ENCODE results near the gene AKAP6.
A peak's percentile ranks its signal among the peaks of the same experiment; 100 is the strongest.
"Not testable (repeated sequence)": the region's sequence is repeated elsewhere in the genome, so short reads cannot be mapped to it uniquely, and the experiment has no call there.

Gene AKAP6

DNA sequence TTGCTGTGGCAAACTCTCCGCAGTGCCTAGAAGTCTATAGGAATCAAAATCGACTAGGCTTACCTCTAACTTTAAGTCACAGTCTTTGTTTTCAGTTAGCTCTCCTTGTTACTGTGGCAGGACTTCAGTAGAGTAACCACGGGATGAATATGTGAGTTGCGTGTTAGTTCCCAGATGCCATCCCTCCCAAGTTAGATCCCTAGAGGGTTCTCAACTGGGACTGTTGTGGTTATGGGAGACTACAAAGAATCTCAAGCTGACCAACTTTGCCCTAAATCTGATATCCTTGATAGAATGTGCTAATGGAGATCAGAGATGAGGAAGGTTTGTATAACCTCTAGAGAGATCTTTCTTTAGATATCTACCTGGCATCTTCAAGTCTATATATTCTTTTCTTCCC is 208.1 kb downstream of the AKAP6 start:
- ATAC-seq (no peak), DNase-seq (no peak)

DNA sequence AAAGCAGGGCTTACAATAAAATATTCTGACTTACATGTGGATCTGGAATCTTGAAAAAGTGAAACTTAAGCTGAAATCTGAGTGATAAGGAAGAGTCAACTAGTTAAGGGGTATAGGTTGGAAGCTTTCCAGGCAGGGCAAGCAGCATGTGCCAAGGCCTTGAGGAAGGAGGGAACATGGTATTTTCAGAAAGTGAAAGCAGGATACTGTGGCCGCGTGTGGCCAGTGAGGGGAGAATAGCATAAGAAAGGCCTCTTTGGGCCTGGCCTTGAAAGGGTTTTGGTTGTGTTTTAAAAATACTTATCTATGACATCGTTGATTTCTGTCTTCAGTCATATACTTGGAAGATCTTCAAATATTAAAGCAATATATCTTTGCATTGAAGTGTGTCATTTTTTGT is 213.4 kb downstream of the AKAP6 start:
- DNase-seq (no peak), ATAC-seq (no peak)

DNA sequence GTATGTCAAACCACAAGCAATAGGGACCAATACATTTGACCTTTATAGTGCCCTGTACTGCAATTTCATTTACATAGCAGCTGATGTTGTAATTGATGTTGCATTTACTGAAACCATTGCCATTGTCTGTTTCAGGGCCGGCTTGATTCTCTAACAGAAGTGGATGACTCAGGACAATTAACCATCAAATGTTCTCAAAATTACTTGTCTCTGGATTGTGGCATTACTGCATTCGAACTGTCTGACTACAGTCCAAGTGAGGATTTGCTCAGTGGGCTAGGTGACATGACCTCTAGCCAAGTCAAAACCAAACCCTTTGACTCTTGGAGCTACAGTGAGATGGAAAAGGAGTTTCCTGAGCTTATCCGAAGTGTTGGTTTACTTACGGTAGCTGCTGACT is 216.0 kb downstream of the AKAP6 start:
- DNase-seq (no peak), ATAC-seq (no peak)

DNA sequence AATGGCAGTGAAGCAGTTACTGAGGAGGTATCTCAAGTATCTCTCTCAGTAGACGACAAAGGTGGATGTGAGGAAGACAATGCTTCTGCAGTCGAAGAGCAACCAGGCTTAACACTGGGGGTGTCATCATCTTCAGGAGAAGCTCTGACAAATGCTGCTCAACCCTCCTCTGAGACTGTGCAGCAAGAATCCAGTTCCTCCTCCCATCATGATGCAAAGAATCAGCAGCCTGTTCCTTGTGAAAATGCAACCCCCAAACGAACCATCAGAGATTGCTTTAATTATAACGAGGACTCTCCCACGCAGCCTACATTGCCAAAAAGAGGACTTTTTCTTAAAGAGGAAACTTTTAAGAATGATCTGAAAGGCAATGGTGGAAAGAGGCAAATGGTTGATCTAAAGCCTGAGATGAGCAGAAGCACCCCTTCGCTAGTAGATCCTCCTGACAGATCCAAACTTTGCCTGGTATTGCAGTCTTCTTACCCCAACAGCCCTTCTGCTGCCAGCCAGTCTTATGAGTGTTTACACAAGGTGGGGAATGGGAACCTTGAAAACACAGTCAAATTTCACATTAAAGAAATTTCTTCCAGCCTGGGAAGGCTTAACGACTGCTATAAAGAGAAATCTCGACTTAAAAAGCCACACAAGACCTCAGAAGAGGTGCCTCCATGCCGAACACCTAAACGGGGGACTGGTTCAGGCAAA is 216.6 kb downstream of the AKAP6 start:
- DNase-seq (no peak), ATAC-seq (no peak)

DNA sequence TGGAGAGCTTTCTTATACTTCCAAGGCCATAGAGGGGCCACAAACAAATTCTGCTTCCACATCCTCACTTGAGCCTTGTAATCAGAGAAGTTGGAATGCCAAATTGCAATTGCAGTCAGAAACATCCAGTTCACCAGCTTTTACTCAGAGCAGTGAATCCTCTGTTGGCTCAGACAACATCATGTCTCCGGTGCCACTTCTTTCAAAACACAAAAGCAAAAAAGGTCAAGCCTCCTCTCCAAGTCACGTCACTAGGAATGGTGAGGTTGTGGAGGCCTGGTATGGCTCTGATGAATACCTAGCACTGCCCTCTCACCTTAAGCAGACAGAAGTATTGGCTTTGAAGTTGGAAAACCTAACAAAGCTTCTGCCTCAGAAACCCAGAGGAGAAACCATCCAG is 217.1 kb downstream of the AKAP6 start:
- DNase-seq, result no peak
- ATAC-seq, result no peak

DNA sequence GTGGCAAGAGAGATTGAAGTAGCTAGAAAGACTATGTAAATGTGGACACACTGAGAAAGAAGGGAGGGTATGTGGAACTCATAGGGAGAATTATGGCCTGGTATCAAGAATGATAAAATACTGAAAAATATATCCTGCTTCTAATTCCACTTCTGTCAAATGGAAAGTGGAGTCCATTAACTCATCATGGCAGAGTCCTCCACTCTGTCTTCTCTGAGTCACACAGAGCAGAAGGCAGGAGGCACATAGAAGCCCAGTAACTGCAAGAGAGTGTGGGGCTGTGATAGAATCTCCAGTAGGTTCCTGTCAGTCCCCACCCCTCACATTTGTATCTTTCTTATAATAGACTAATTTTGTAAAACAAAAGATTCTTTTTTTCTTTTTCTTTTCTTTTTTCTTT is 223.7 kb downstream of the AKAP6 start:
- ATAC-seq, result no peak
- no peak for DNase-seq

DNA sequence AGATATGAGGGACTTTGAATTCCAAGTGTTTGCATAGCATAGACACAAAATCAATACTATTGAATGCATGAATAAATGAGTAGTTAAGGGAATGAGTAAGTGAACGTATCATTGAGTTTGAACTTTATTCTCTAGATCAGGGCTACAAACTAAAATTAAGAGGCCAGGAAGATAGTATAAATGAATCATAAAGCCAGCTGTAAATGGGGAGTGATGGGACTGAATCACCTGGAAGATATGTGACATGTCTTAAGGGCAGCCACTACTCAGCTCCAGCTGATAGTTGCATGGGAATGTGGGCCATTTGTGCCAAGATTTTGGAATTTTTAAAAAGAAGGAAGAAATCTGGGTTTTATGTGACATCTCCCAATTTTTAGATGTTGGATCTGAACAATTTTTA is 229.9 kb downstream of the AKAP6 start:
- no peak for ATAC-seq
- no peak for DNase-seq

DNA sequence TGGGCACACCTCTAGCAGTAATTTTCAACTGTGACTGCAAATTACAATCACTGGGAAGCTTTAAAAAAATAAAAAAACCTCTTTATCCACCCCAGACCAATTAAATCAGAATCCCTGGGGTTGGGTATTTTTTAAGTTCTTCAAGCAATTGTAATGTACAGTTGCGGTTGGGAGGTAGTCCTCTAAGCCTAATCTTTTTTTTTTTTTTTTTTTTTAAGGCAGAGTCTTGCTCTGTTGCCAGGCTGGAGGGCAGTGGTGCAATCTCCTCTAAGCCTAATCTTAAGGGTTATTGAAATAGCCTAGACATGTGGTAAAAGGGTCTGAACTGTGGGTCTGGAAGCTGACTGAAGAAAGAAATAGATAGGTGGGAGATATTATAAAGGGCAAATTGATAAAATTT is 230.5 kb downstream of the AKAP6 start:
- no peak for DNase-seq
- ATAC-seq, result no peak

DNA sequence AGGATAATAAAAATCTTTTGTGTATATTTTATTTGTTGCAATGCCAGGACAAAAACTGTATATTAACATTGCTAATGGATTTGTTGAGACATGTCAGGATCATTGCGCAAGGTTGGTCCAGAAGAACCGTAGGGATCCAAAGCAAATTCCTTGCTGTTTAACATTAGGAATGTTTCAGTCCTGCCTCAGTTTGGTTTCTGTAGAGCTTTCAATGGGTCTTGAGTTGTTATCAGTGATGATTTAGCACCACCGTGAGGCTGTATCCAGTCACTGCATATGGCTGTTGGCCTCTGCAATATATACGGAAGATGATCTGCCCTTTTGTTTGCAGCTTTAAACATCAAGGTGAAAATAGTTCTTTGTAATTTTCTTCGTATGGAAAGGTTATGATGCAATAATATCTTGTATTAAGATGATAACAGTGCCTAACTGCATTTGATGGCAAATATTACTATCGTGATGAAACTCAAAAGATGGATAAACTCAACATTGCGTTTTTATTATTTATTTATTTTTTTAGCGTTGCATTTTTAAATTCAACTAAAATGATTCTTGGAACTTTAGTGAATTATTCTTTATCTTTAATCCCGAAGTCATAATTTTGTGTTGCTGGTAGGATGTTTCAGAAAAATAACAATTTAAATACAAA is 231.2 kb downstream of the AKAP6 start:
- no peak for ATAC-seq
- DNase-seq, result peak; percentile 14

DNA sequence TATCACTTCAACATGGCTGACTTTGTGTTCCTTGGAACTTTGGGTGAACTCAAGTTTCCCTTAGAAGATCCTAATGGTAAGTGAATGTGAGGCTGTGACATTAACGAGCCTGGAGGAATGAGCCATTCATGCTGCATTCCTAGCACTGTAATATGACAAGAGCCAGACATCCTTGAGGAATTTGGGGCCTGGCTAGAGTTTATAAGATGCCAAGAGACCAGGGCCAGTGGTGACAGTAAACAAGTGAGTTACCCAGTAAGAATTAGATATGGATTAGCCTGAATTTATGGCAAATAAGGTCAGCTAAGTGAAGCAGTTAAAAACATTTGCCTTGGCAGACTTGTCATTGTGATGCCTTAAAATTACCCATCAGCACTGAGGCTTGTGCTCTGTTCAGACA is 232.4 kb downstream of the AKAP6 start:
- no peak for DNase-seq

DNA sequence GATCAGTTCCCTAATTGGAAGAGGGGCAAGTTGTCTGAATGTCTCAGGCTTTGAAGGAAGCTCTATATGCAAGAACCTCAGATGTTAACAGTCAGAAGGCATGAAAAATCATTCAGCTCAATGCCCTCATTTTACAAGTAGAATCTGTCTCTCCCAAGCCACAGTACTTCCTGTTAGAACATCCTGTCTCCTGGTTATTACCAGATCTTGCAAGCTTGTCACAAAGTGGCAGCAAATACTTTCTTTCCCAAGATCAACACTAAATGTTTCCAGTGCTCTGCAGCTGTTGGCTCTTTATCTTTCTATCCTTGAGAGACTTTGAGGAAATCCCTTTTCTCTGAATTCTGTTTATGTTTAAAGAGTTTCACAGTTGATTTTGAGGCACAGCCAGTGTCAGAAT is 235.5 kb downstream of the AKAP6 start:
- DNase-seq, result no peak
- ATAC-seq, result no peak

More for the DNA sequence above, 232.4 kb downstream of the AKAP6 start:
- ATAC-seq, result no peak

DNA sequence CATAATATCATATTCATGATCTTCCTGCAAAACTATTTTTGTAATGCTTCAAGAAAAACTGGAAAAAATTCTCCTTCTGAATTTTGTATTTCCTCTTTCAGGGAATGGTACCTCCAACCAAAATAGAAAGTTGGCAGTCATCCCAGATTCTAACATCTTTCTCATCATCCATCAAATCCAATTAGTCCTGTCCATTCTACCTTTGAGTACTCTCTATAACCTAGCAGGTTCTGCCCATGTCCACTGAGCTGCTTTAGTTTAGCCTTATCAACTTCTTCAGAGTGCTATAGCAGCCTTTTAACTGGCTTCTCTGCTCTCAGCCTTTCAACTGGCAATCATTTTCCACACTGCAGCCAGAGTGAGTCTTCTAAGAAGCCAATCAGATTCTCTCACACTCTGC is 236.2 kb downstream of the AKAP6 start:
- no peak for ATAC-seq
- no peak for DNase-seq

DNA sequence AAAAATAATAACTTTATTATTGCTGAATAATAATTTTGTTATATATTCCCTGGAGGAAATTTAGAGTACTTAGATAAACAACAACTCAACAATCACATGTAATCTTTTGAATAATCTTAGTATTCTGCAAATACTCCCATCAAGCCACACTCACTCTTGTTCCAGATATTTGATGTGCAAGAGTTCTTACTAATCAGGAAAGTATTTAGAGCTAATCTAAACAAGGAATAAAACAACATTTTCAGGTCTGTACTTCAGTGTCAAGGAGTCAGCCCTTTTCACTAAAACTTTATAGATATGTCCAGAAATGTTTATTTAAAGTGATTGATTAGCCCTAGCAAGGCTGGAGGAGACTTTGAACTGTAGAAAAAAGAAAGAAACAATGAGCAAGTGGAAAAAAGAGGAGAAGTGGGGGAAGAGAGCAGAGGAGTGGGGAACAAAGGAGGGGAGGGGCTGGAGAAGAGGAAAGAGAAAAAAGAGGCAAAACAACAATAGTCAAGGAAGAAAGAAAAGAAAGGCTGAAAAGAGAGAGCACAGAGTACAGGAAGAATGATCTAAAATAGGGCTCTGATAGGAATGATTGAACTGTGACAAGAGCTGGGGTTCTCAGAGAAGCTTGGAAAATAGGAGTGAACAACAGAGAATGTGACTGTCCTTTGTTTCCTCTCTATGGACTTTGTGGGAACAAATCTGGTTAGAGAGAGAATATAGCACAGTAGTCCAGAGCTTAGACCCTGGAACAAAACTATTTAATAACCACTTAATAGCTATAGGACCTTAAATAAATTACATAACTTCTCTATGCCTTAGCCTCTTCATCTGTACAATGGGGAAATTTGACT is 238.7 kb downstream of the AKAP6 start:
- no peak for DNase-seq
- ATAC-seq, result no peak

DNA sequence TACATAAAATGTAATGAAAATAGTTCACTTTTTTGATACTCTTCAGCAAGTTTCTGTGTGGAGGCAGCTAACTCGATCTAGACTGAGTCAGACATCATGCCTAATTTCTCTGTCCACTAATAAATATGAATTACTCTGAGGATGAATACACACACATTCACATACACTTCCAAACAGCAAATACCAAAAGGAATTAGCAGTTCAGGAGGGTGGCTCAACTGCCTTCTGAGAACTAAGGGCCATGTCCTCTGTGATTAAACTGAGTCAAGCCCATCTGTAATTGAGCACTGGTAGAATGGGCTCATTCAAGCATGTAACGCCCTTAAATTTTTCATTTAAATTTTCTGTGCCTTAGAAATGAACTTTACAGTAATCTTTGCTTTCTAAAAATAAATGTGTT is 242.5 kb downstream of the AKAP6 start:
- ATAC-seq (no peak), DNase-seq (no peak)

DNA sequence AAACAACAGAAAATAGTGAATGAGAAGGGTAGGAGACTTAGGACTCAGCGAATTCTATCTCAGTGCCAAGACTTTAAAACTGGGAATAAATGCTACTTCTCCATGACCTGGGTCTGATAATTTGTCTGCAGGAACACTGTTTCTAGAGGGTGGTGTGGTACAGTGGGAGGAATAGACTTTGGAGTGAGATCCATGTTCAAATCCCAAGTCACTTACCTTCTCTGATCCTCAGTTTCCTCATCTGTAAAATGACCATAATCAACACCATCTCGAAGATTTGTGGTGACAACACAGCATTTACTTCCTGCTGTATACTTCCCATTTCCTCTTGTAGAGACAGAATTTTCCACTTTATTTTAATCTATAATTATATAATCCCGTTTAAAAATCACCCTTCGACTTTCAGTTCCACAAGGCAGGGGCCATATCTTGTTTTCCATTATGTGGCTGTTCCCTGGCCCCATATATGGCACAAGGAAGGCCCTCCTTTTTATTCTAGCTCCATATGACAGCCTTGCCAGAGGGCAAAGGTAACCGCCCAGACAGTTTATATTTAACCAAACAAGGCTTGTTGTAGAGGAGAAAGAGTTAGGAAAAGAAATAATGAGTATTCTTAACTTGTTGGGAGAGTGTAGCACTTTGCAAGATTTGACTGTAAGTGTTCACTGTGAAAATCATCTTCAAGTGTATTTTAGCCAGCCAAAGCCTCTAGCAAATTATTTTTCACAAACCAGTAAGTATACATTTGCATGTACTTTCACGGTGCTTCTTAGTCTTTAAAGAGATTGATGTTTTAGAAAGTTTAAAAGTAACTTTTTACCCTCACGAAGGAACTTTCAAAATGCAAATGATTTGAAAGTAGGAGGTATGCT is 243.1 kb downstream of the AKAP6 start:
- ATAC-seq, result no peak
- DNase-seq, result no peak

DNA sequence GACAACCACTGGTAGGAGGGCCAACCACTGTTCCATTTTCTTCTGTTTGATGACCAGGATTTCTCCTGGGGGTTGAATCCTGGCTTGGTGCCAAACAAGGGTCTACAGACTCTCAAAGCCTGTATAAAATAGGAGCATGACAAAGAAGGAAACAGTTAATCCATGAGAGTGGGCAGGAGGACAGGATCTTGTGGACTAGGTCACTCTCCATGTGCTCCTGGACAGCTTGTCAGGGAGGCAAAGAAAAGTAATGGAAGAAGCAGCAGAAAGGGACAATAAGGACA is 243.7 kb downstream of the AKAP6 start:
- DNase-seq (no peak), ATAC-seq (no peak)

DNA sequence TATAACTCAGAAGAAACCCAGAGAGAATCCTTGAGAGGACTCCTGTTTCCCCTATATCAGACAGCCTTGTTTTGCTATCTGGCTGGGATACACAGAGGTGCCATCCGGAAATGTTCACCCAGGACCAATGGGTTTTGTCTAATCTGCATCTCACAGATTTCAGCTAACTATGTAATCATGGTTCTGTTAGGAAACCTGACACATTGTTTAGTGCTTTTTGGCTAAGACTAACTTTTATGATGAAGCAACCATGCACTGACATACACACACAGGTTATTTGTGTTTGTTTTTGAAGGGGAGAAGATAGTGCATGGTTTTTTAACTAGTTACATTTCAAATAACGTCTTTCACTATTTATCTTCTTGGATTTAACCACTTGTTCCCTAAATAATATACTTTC is 245.2 kb downstream of the AKAP6 start:
- no peak for ATAC-seq
- DNase-seq, result no peak

DNA sequence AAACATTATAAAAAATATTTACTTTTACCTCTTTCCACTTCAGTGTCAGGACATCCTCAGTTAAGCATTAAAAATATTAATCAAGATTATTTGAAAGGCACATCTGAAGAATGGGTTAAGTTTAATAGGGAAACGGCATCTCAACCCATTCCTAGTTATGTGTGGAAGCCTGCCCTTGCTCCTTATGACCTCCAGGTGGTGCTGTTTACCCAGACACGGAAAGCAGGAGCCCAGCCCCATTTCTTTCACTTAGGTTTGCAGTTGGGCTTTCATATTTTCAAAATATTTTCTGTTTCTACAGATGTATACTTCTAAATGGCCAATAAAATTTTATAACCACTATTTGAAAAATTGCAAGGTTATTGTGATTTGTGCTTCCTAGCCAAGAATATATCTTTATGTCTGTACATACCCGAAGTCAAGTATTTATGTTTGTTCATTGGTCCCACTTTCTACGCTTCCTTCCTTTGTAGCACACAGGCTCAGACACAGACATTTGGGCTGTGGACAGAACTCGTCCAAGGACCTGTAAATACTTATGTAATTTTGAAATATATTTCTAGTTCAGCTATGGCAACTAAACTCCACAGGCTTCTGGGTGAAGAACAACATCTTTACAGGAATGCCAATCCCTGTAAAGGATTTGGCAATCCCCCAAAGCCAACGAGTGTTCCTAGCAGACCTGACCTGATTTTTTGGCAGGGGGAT is 247.1 kb downstream of the AKAP6 start:
- DNase-seq (peak; percentile 15), ATAC-seq (peak; percentile 65)

DNA sequence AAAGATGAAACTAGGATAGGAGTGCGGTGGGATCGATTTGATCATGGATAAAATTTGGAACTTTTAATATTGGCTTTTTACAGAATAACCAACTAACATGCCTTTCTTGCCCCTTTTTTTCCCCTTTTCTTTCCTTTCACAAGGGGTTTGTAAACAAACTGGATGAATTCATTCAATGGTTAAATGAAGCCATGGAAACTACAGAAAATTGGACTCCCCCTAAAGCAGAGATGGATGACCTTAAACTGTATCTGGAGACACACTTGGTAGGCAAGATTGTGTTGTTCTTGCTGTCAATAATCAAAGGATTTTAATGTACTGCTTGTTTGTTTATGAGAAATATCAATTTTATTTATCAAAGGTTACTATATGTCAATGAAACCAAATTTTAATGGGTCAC is 247.9 kb downstream of the AKAP6 start:
- DNase-seq (no peak), ATAC-seq (no peak)

DNA sequence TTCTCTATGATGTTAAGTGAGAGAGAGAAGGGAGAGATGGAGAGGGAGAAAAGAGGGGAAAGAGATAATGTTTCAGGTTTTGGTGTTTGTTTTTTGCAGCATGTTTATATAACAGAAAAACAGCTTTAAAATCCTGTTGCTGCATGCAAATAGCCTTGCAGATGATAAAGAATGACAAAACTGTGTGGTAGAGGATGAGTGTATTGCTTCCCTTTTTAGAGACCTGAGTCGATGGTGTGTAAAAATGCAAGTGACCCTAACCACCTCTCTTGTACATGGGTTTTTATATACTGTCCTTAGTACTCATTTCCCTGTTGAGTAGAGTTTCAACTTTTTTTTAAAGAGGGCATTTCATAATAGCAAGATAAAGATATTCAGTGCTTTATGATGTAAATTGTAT is 249.1 kb downstream of the AKAP6 start:
- ATAC-seq (no peak), DNase-seq (no peak)

DNA sequence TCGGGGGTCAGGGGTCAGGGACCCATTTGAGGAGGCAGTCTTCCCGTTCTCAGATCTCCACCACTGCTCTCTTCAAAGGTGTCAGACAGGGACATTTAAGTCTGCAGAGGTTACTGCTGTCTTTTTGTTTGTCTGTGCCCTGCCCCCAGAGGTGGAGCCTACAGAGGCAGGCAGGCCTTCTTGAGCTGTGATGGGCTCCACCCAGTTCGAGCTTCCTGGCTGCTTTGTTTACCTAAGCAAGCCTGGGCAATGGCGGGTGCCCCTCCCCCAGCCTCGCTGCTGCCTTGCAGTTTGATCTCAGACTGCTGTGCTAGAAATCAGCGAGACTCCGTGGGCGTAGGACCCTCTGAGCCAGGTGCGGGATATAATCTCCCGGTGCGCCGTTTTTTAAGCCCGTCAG is 254.3 kb downstream of the AKAP6 start:
- ATAC-seq, result not testable (repeated sequence)

DNA sequence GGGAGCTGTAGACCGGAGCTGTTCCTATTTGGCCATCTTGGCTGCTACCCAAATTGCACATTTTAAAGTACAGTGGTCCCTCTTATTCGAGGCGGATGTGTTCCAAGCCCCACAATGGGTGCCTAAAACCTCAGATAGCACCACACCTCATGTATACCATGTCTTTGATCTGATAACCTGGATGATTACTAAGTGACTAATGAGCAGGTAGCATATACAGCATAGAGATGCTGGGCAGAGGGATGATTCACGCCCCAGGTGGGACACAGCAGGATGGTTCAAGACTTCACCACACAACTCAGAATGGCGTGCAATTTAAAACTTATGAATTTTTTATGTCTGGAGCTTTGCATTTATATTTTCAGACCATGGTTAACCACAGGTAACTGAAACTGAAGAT is 255.0 kb downstream of the AKAP6 start:
- ATAC-seq, result no peak

More for the DNA sequence above, 254.3 kb downstream of the AKAP6 start:
- not testable (repeated sequence) for DNase-seq

More for the DNA sequence above, 255.0 kb downstream of the AKAP6 start:
- DNase-seq, result no peak
